Activated naive CD4-positive, alpha-beta T cell treated with anti-CD3 and anti-CD28 coated beads, Interleukin-2, amount 10 ng/mL, durations not matched to agents 7 days and 5 days (primary cell): ENCODE measurements around the gene CDH13.

Experiments used
- CTCF ChIA-PET: fragments of 350-600 bp; sonication (Branson Sonifier 250); formaldehyde crosslinking; loops from one replicate; lab custom pipeline; 2021; ENCODE audit warnings: antibody characterized with exemption; lab: Charles Lee
- DNase-seq: peaks from one replicate; pipeline ENCODE4 v3.0.0-alpha.2; 2020
- H3K27ac Mint-ChIP-seq: one replicate; pipeline ENCODE4 v1.8.0; 2021; ENCODE audit warnings: mild to moderate bottlenecking, moderate library complexity, mixed read lengths
- H3K27me3 Mint-ChIP-seq: one replicate; pipeline ENCODE4 v1.8.0; 2021; ENCODE audit warnings: mild to moderate bottlenecking, mixed read lengths
- H3K36me3 Mint-ChIP-seq: one replicate; pipeline ENCODE4 v1.8.0; 2021; ENCODE audit warnings: mixed read lengths
- H3K4me1 Mint-ChIP-seq: one replicate; pipeline ENCODE4 v1.8.0; 2021; ENCODE audit warnings: mixed read lengths
- H3K4me3 Mint-ChIP-seq: one replicate; pipeline ENCODE4 v1.8.0; 2021; ENCODE audit warnings: mild to moderate bottlenecking, moderate library complexity, mixed read lengths
- H3K9me3 Mint-ChIP-seq: one replicate; pipeline ENCODE4 v1.8.0; 2021; ENCODE audit warnings: mixed read lengths

Gene CDH13

GRCh38 chr16:83661656-83662055, 1034.9 kb downstream of the CDH13 start:
- H3K36me3 Mint-ChIP-seq = no peaks in the 10 kb centered on the region
- CTCF ChIA-PET = no interaction called here
- H3K27me3 Mint-ChIP-seq = no peaks in the 10 kb centered on the region
- no peaks in the 10 kb centered on the region for H3K4me1 Mint-ChIP-seq
- no peak overlapping the region for H3K4me3 Mint-ChIP-seq
- DNase-seq = no peak
- H3K9me3 Mint-ChIP-seq = no peaks in the 10 kb centered on the region
- no peak overlapping the region for H3K27ac Mint-ChIP-seq

GRCh38 chr16:83666449-83666848, 1039.7 kb downstream of the CDH13 start:
- CTCF ChIA-PET = no interaction called here
- no peaks in the 10 kb centered on the region for H3K27me3 Mint-ChIP-seq
- no peaks in the 10 kb centered on the region for H3K9me3 Mint-ChIP-seq
- no peaks in the 10 kb centered on the region for H3K36me3 Mint-ChIP-seq
- H3K4me3 Mint-ChIP-seq = no peak overlapping the region
- H3K27ac Mint-ChIP-seq = no peak overlapping the region
- DNase-seq = no peak
- no peaks in the 10 kb centered on the region for H3K4me1 Mint-ChIP-seq

GRCh38 chr16:83669456-83669855, 1042.7 kb downstream of the CDH13 start:
- H3K4me1 Mint-ChIP-seq = no peaks in the 10 kb centered on the region
- no peak for DNase-seq
- H3K27ac Mint-ChIP-seq = no peak overlapping the region
- H3K36me3 Mint-ChIP-seq = no peaks in the 10 kb centered on the region
- no peaks in the 10 kb centered on the region for H3K9me3 Mint-ChIP-seq
- CTCF ChIA-PET = no interaction called here
- H3K4me3 Mint-ChIP-seq = no peak overlapping the region
- H3K27me3 Mint-ChIP-seq = no peaks in the 10 kb centered on the region

- Mint-ChIP-seq H3K9me3 (no peaks in the 10 kb centered on the region), H3K27ac (no peak overlapping the region), H3K4me1 (no peaks in the 10 kb centered on the region), H3K4me3 (no peak overlapping the region), H3K36me3 (no peaks in the 10 kb centered on the region), H3K27me3 (no peaks in the 10 kb centered on the region)
- CTCF ChIA-PET = no interaction called here
- no peak for DNase-seq
Measured at GRCh38 chr16:83674931-83675535, 1048.3 kb downstream of the CDH13 start.

- Mint-ChIP-seq H3K27me3 (no peaks in the 10 kb centered on the region), H3K36me3 (no peaks in the 10 kb centered on the region), H3K9me3 (no peaks in the 10 kb centered on the region), H3K27ac (no peak overlapping the region), H3K4me3 (no peak overlapping the region), H3K4me1 (no peaks in the 10 kb centered on the region)
- CTCF ChIA-PET = no interaction called here
- no peak for DNase-seq
Measured at GRCh38 chr16:83676086-83676485, 1049.3 kb downstream of the CDH13 start.

- Mint-ChIP-seq H3K27me3 (no peaks in the 10 kb centered on the region), H3K9me3 (no peaks in the 10 kb centered on the region), H3K36me3 (no peaks in the 10 kb centered on the region), H3K4me3 (no peak overlapping the region), H3K4me1 (no peaks in the 10 kb centered on the region), H3K27ac (no peak overlapping the region)
- no peak for DNase-seq
- CTCF ChIA-PET = no interaction called here
Measured at GRCh38 chr16:83680980-83681379, 1054.2 kb downstream of the CDH13 start.

GRCh38 chr16:83681381-83681956, 1054.7 kb downstream of the CDH13 start:
- no peaks in the 10 kb centered on the region for H3K9me3 Mint-ChIP-seq
- no peaks in the 10 kb centered on the region for H3K27me3 Mint-ChIP-seq
- no peak overlapping the region for H3K4me3 Mint-ChIP-seq
- DNase-seq = no peak
- H3K36me3 Mint-ChIP-seq = no peaks in the 10 kb centered on the region
- CTCF ChIA-PET = no interaction called here
- no peak overlapping the region for H3K27ac Mint-ChIP-seq
- H3K4me1 Mint-ChIP-seq = no peaks in the 10 kb centered on the region

- no peaks in the 10 kb centered on the region for H3K4me1 Mint-ChIP-seq
- no peak overlapping the region for H3K4me3 Mint-ChIP-seq
- H3K27ac Mint-ChIP-seq = no peak overlapping the region
- no peak for DNase-seq
- no peaks in the 10 kb centered on the region for H3K36me3 Mint-ChIP-seq
- no peaks in the 10 kb centered on the region for H3K27me3 Mint-ChIP-seq
- CTCF ChIA-PET = no interaction called here
- H3K9me3 Mint-ChIP-seq = no peaks in the 10 kb centered on the region
Measured at GRCh38 chr16:83682116-83682867, 1055.5 kb downstream of the CDH13 start.

GRCh38 chr16:83682868-83683235, 1056.1 kb downstream of the CDH13 start:
- H3K4me1 Mint-ChIP-seq = no peaks in the 10 kb centered on the region
- H3K9me3 Mint-ChIP-seq = no peaks in the 10 kb centered on the region
- DNase-seq = no peak
- H3K27me3 Mint-ChIP-seq = no peaks in the 10 kb centered on the region
- CTCF ChIA-PET = no interaction called here
- no peak overlapping the region for H3K4me3 Mint-ChIP-seq
- H3K36me3 Mint-ChIP-seq = no peaks in the 10 kb centered on the region
- H3K27ac Mint-ChIP-seq = no peak overlapping the region

GRCh38 chr16:83685615-83686165, 1058.9 kb downstream of the CDH13 start:
- Mint-ChIP-seq H3K9me3 (no peaks in the 10 kb centered on the region), H3K27me3 (no peaks in the 10 kb centered on the region), H3K4me3 (no peak overlapping the region), H3K36me3 (no peaks in the 10 kb centered on the region), H3K4me1 (no peaks in the 10 kb centered on the region), H3K27ac (no peak overlapping the region)
- DNase-seq = no peak
- CTCF ChIA-PET = no interaction called here

- Mint-ChIP-seq H3K27me3 (no peaks in the 10 kb centered on the region), H3K4me3 (no peak overlapping the region), H3K4me1 (no peaks in the 10 kb centered on the region), H3K9me3 (no peaks in the 10 kb centered on the region), H3K27ac (no peak overlapping the region), H3K36me3 (no peaks in the 10 kb centered on the region)
- no peak for DNase-seq
- CTCF ChIA-PET = no interaction called here
Measured at GRCh38 chr16:83686726-83687125, 1060.0 kb downstream of the CDH13 start.

GRCh38 chr16:83689385-83689831, 1062.6 kb downstream of the CDH13 start:
- H3K27ac Mint-ChIP-seq = no peak overlapping the region
- no peaks in the 10 kb centered on the region for H3K36me3 Mint-ChIP-seq
- no peaks in the 10 kb centered on the region for H3K4me1 Mint-ChIP-seq
- CTCF ChIA-PET = no interaction called here
- no peaks in the 10 kb centered on the region for H3K27me3 Mint-ChIP-seq
- no peak for DNase-seq
- no peak overlapping the region for H3K4me3 Mint-ChIP-seq
- no peaks in the 10 kb centered on the region for H3K9me3 Mint-ChIP-seq

GRCh38 chr16:83692224-83692623, 1065.5 kb downstream of the CDH13 start:
- Mint-ChIP-seq H3K36me3 (no peaks in the 10 kb centered on the region), H3K4me3 (no peak overlapping the region), H3K4me1 (no peaks in the 10 kb centered on the region), H3K27me3 (no peaks in the 10 kb centered on the region), H3K27ac (no peak overlapping the region), H3K9me3 (no peaks in the 10 kb centered on the region)
- CTCF ChIA-PET = no interaction called here
- DNase-seq = no peak

- Mint-ChIP-seq H3K9me3 (peaks cover 4% of the 10 kb centered on the region), H3K36me3 (no peaks in the 10 kb centered on the region), H3K4me3 (no peak overlapping the region), H3K27ac (no peak overlapping the region), H3K27me3 (no peaks in the 10 kb centered on the region), H3K4me1 (no peaks in the 10 kb centered on the region)
- CTCF ChIA-PET = no interaction called here
- no peak for DNase-seq
Measured at GRCh38 chr16:83698964-83699363, 1072.2 kb downstream of the CDH13 start.

GRCh38 chr16:83699817-83700216, 1073.0 kb downstream of the CDH13 start:
- Mint-ChIP-seq H3K9me3 (peaks cover 4% of the 10 kb centered on the region), H3K36me3 (no peaks in the 10 kb centered on the region), H3K4me3 (no peak overlapping the region), H3K27ac (no peak overlapping the region), H3K27me3 (no peaks in the 10 kb centered on the region), H3K4me1 (no peaks in the 10 kb centered on the region)
- CTCF ChIA-PET = no interaction called here
- DNase-seq = no peak
